Upper lobe of left lung (tissue), 4 donors: Measurements from ENCODE around the gene SUPT3H.

ENCODE experiments used
- CTCF ChIP-seq, 6 experiments: fragments of 450-650 bp in 4 of 6; fragments of 200-600 bp in 2 of 6; sonication (generic) in 2 of 6; IDR thresholded peaks; one replicate each; pipeline ENCODE4 v1.5.1; 2016 to 2019; ENCODE audit warnings: antibody characterized with exemption in 6 of 6
- POLR2A ChIP-seq, 4 donors: fragments of 450-650 bp; IDR thresholded peaks; one replicate each; pipeline ENCODE4 v1.5.1; 2016 to 2017; ENCODE audit warnings: antibody characterized with exemption in 4 of 4, mild to moderate bottlenecking in 2 of 4

- TF ChIP-seq POLR2A (IDR thresholded peaks at IDR 0.05) = no peak
- no peak for TF ChIP-seq CTCF (IDR thresholded peaks at IDR 0.05)
These were observed 155.4 kb downstream of the SUPT3H start for GRCh38 chr6:45222380-45222779.
